K562 (cell line): ENCODE data around the gene DDR1. TPM values are rescaled to one million over a fixed set of nuclear protein-coding genes. Genes with fewer than 3 reads are reported as not detected.

Source experiments
- ARNT ChIP-seq, 2 experiments: fragments of 450-650 bp; IDR thresholded peaks; 2 replicates each; pipeline ENCODE4 v1.6.1; 2016; ENCODE audit warnings: mild to moderate bottlenecking in 1 of 2
- BRD4 ChIP-seq: fragments of 200-600 bp; sonication (generic); IDR thresholded peaks from 2 replicates; pipeline ENCODE4 v1.6.1; 2017; ENCODE audit warnings: inconsistent platforms
- CEBPG ChIP-seq, 3 experiments: fragments of 200-800 bp in 1 of 3; sonication (Bioruptor generic) in 1 of 3; sonication (generic) in 1 of 3; formaldehyde crosslinking in 1 of 3; IDR thresholded peaks in 2 of 3; conservative IDR thresholded peaks in 1 of 3; 2 replicates each; pipeline versions ENCODE4 v1.6.1 to v1.8.0; 2016 to 2022; ENCODE audit warnings: missing compliant biosample characterization in 2 of 3, missing genetic modification characterization in 2 of 3, mild to moderate bottlenecking in 1 of 3, missing genetic modification reagents in 1 of 3
- CTCFL ChIP-seq: IDR thresholded peaks from 2 replicates; pipeline ENCODE4 v1.6.1; 2011; ENCODE audit warnings: borderline replicate concordance, low read depth, mild to moderate bottlenecking, moderate library complexity, low read length; ENCODE audit not compliant: insufficient read depth, poor library complexity, severe bottlenecking
- ELF1 ChIP-seq: fragments of 200-800 bp; sonication (Bioruptor generic); IDR thresholded peaks from 2 replicates; pipeline ENCODE4 v1.6.1; 2016; ENCODE audit warnings: missing genetic modification characterization, missing compliant biosample characterization
- EP300 ChIP-seq: IDR thresholded peaks from 2 replicates; pipeline ENCODE4 v1.6.1; 2012; ENCODE audit warnings: low read length, improper control_type of control experiment
- ETV6 ChIP-seq, 3 experiments: fragments of 150-350 bp in 1 of 3; sonication (generic) in 1 of 3; formaldehyde crosslinking in 1 of 3; IDR thresholded peaks; 2 replicates each; pipeline versions ENCODE4 v1.6.1 to v1.8.0; 2014 to 2022; ENCODE audit warnings: borderline replicate concordance in 2 of 3, low read depth in 2 of 3, antibody characterized with exemption in 1 of 3, low read length in 1 of 3, mild to moderate bottlenecking in 1 of 3, missing genetic modification reagents in 1 of 3
- FOXA1 ChIP-seq: fragments of 450-650 bp; IDR thresholded peaks from 2 replicates; pipeline ENCODE4 v1.6.1; 2016; ENCODE audit warnings: mild to moderate bottlenecking, borderline replicate concordance
- GTF2F1 ChIP-seq: IDR thresholded peaks from 2 replicates; pipeline ENCODE4 v1.6.1; 2011; ENCODE audit warnings: low read depth, low read length, improper control_type of control experiment
- HDAC3 ChIP-seq: fragments of 450-650 bp; IDR thresholded peaks from 2 replicates; pipeline ENCODE4 v1.6.1; 2018; ENCODE audit warnings: borderline replicate concordance, mild to moderate bottlenecking, moderate library complexity; ENCODE audit not compliant: partially characterized antibody
- HSF4 ChIP-seq: fragments of 250-450 bp; sonication (Bioruptor Pico); IDR thresholded peaks from 2 replicates; pipeline ENCODE4 v2.1.2; 2022; ENCODE audit warnings: mild to moderate bottlenecking, moderate library complexity, borderline replicate concordance
- KHSRP ChIP-seq: fragments of 450-650 bp; IDR thresholded peaks from 2 replicates; pipeline ENCODE4 v1.6.1; 2017
- NFRKB ChIP-seq: fragments of 450-650 bp; IDR thresholded peaks from 2 replicates; pipeline ENCODE4 v1.6.1; 2016; ENCODE audit warnings: low read depth
- PHF8 ChIP-seq: fragments of 200-600 bp; sonication (generic); IDR thresholded peaks from 2 replicates; pipeline ENCODE4 v1.6.1; 2012; ENCODE audit warnings: mixed run types, mild to moderate bottlenecking, inconsistent platforms, low read length, moderate library complexity, borderline replicate concordance
- POLR2G ChIP-seq: fragments of 200-400 bp; formaldehyde crosslinking; IDR thresholded peaks from 2 replicates; pipeline ENCODE4 v1.6.1; 2017; ENCODE audit warnings: low read depth, mild to moderate bottlenecking, antibody characterized with exemption, low read length, moderate library complexity
- SAFB2 ChIP-seq: fragments of 200-400 bp; formaldehyde crosslinking; IDR thresholded peaks from 2 replicates; pipeline ENCODE4 v1.6.1; 2018; ENCODE audit warnings: borderline replicate concordance, low read length, low read depth, moderate library complexity; ENCODE audit not compliant: severe bottlenecking
- TAF7 ChIP-seq: fragments of 450-650 bp; IDR thresholded peaks from 2 replicates; pipeline ENCODE4 v1.6.1; 2016; ENCODE audit warnings: missing genetic modification characterization, missing compliant biosample characterization
- TCF3 ChIP-seq: sonication (generic); formaldehyde crosslinking; IDR thresholded peaks from 2 replicates; pipeline ENCODE4 v1.4.0; 2020; ENCODE audit warnings: mild to moderate bottlenecking, missing genetic modification reagents
- TCF7 ChIP-seq: sonication (generic); IDR thresholded peaks from 2 replicates; pipeline ENCODE4 v1.6.1; 2016; ENCODE audit warnings: antibody characterized with exemption, borderline replicate concordance
- ZNF143 ChIP-seq: sonication (generic); formaldehyde crosslinking; IDR thresholded peaks from 2 replicates; pipeline ENCODE4 v1.9.0; 2022; ENCODE audit warnings: mild to moderate bottlenecking, missing genetic modification reagents
- ZNF274 ChIP-seq: IDR thresholded peaks from 2 replicates; pipeline ENCODE4 v1.6.1; 2011; ENCODE audit warnings: low read depth, mild to moderate bottlenecking, low read length, moderate library complexity, borderline replicate concordance
- ZNF41 ChIP-seq: fragments of 250-450 bp; sonication (Bioruptor Pico); conservative IDR thresholded peaks from 2 replicates; pipeline ENCODE4 v1.4.0; 2020; ENCODE audit warnings: mild to moderate bottlenecking
- ZNF445 ChIP-seq: fragments of 250-450 bp; sonication (Bioruptor Pico); IDR thresholded peaks from 2 replicates; pipeline ENCODE4 v1.4.0; 2020; ENCODE audit warnings: low read depth, mild to moderate bottlenecking, moderate library complexity
- ZNF655 ChIP-seq: fragments of 250-450 bp; sonication (Bioruptor Pico); IDR thresholded peaks from 2 replicates; pipeline ENCODE4 v1.5.0; 2021
- ZNF77 ChIP-seq: fragments of 250-450 bp; sonication (Bioruptor Pico); IDR thresholded peaks from 2 replicates; pipeline ENCODE4 v1.5.0; 2020
- polyA plus RNA-seq, 8 experiments: library from polyadenylated mRNA; depleted of rRNA in 4 of 8; stranded (reverse) in 5 of 8; unstranded in 3 of 8; fragments of >200 nt; fragmentation: Nextera tagmentation in 2 of 8; fragmentation: Illumina TruSeq in 1 of 8; extraction: Ambion mirVana in 2 of 8; extraction: Trizol in 1 of 8; gene quantifications; 2 replicates each; pipeline versions ENCODE4 v1.2.1 to v1.2.3, GENCODE V29; 2011 to 2014; ENCODE audit warnings: inconsistent platforms in 1 of 8, missing spikeins in 1 of 8
- total RNA-seq, 7 experiments: library from RNA; depleted of rRNA in 6 of 7; stranded (reverse); fragments of >200 nt in 6 of 7; fragmentation: Illumina TruSeq in 2 of 7; extraction: Trizol in 2 of 7; gene quantifications; 2 replicates each; pipeline versions ENCODE4 v1.2.1 to v1.2.3, GENCODE V29; 2011 to 2021; ENCODE audit warnings: low replicate concordance in 1 of 7

The DDR1 gene
- total and polyA plus RNA-seq, 9 of the 15 experiments (the other 6 are each of a cell fraction or from before 2014, with no cell fraction given) = 1.4 to 44.6 (median 12.2) TPM

GRCh38 chr6:30907758-30908591 is 23.7 kb downstream of the DDR1 start, which contains the start of gene GTF2H4 (continued):
- TF ChIP-seq ZNF41 (CRISPR knock-in tag) (peak; percentile 73; the same call in 1 of the 2 replicates), EP300 (peak; percentile 61), ETV6 (IDR thresholded peaks at IDR 0.05; ENCODE audit: borderline replicate concordance in 1 of 2, low read depth in 2 of 2, low read length in 1 of 2) (no peak), ETV6 (CRISPR knock-in tag; IDR thresholded peaks at IDR 0.05; ENCODE audit: borderline replicate concordance) (no peak), ZNF274 (no peak), ELF1 (tag) (peak; percentile 64; the same call in 1 of the 2 replicates), HSF4 (CRISPR knock-in tag) (peak; percentile 36; the same call in 1 of the 2 replicates), TCF3 (CRISPR knock-in tag) (peak; percentile 6; the same call in 1 of the 2 replicates), TAF7 (tag) (peak; percentile 19; the same call in 1 of the 2 replicates), ARNT (IDR thresholded peaks at IDR 0.05) (peak; percentile 83 to 93; a peak in 2 of 4 replicates), NFRKB (peak; percentile 97), PHF8 (peak; percentile 42; the same call in 1 of the 2 replicates), HDAC3 (no peak), FOXA1 (no peak), ZNF445 (CRISPR knock-in tag) (no peak), GTF2F1 (no peak), TCF7 (peak; percentile 78; the same call in 1 of the 2 replicates), SAFB2 (no peak), BRD4 (0 out of 2 replicates have a peak, but pooled peaks have one; percentile 32), KHSRP (peak; percentile 26; the same call in 1 of the 2 replicates), POLR2G (peak; percentile 90), ZNF77 (CRISPR knock-in tag) (no peak), ZNF655 (CRISPR knock-in tag) (no peak), CTCFL (no peak), ZNF143 (peak; percentile 98), CEBPG (CRISPR knock-in tag; IDR thresholded peaks at IDR 0.05) (no peak), CEBPG (tag; conservative IDR thresholded peaks at IDR 0.05 in 1 of 2, IDR thresholded peaks at IDR 0.05 in 1 of 2) (no peak; a peak in 1 of 4 replicates)
